Measurements from ENCODE around the gene ARHGDIA. TPM values are rescaled to one million over a fixed set of nuclear protein-coding genes. Genes with fewer than 3 reads are reported as not detected.
A peak's percentile ranks its signal among the peaks of the same experiment; 100 is the strongest.
"Not testable (repeated sequence)": the region's sequence is repeated elsewhere in the genome, so short reads cannot be mapped to it uniquely, and the experiment has no call there.

The ARHGDIA gene
- polyA plus RNA-seq (16.1 and 26.9 TPM in 2 replicates), polyA minus RNA-seq (27.8 and 42.6 TPM in 2 replicates)

GRCh38 chr17:81870981-81871386 lies at the start of gene ARHGDIA:
Gene ARHGDIA (minus strand): TSS chr17:81871337. CDS start chr17:81869930, 1,407 bp downstream.
- peak within 1 kb of the TSS; percentile 97 for H3K4me3 ChIP-seq (ENCODE audit: low read length)
- peak within 1 kb of the TSS; percentile 94 for H3K27ac ChIP-seq (ENCODE audit: low read length)
- peak within 1 kb of the TSS; percentile 83 for H2AFZ ChIP-seq (ENCODE audit: low read depth, low read length)
- H3F3A ChIP-seq (ENCODE audit: insufficient read depth, low read length, poor library complexity, severe bottlenecking), result no peaks in the 10 kb centered on the region
- peak within 1 kb of the TSS; percentile 96 for H3K9ac ChIP-seq (ENCODE audit: low read length)
- H3K4me2 ChIP-seq (ENCODE audit: low read length), result peak within 1 kb of the TSS; percentile 97
- no peaks in the 10 kb centered on the region for H3K9me2 ChIP-seq (ENCODE audit: insufficient read depth, low read length)
- H3K27me3 ChIP-seq (ENCODE audit: insufficient read depth, low read depth, low read length), result no peaks in the 10 kb centered on the region
- H3K79me2 ChIP-seq (replicated peaks; ENCODE audit: insufficient read depth, low read length), result peaks cover 13% of the 10 kb centered on the region
- H4K20me1 ChIP-seq (ENCODE audit: insufficient read depth), result no peaks in the 10 kb centered on the region
- no peaks in the 10 kb centered on the region for H3K36me3 ChIP-seq (ENCODE audit: insufficient read depth, low read length)
- no peaks in the 10 kb centered on the region for H3K9me3 ChIP-seq (ENCODE audit: low read length)
- TF ChIP-seq CTCF (IDR thresholded peaks at IDR 0.05; ENCODE audit: poor library complexity, severe bottlenecking) (no peak), EP300 (conservative IDR thresholded peaks at IDR 0.05; ENCODE audit: poor library complexity, severe bottlenecking) (no peak), REST (IDR thresholded peaks at IDR 0.05; ENCODE audit: borderline replicate concordance) (no peak), POLR2AphosphoS5 (IDR thresholded peaks at IDR 0.05) (no peak), RAD21 (conservative IDR thresholded peaks at IDR 0.05) (no peak), EZH2 (IDR thresholded peaks at IDR 0.05; ENCODE audit: borderline replicate concordance, insufficient read depth, low read length, poor library complexity, severe bottlenecking) (no peak), TAF1 (IDR thresholded peaks at IDR 0.05; ENCODE audit: low read depth) (no peak), SMC3 (conservative IDR thresholded peaks at IDR 0.05; ENCODE audit: poor library complexity) (no peak)

GRCh38 chr17:81918832-81919545 lies 47.9 kb upstream of the ARHGDIA start:
- Histone ChIP-seq H3K9ac (ENCODE audit: low read length) (no peak overlapping the region), H3K79me2 (replicated peaks; ENCODE audit: insufficient read depth, low read length) (peaks cover 13% of the 10 kb centered on the region), H3K9me2 (ENCODE audit: insufficient read depth, low read length) (no peaks in the 10 kb centered on the region), H3K27ac (ENCODE audit: low read length) (no peak overlapping the region), H3K27me3 (ENCODE audit: insufficient read depth, low read depth, low read length) (no peaks in the 10 kb centered on the region), H3F3A (ENCODE audit: insufficient read depth, low read length, poor library complexity, severe bottlenecking) (no peaks in the 10 kb centered on the region), H3K4me2 (ENCODE audit: low read length) (no peak overlapping the region), H3K36me3 (ENCODE audit: insufficient read depth, low read length) (no peaks in the 10 kb centered on the region), H4K20me1 (ENCODE audit: insufficient read depth) (no peaks in the 10 kb centered on the region), H3K9me3 (ENCODE audit: low read length) (no peaks in the 10 kb centered on the region), H2AFZ (ENCODE audit: low read depth, low read length) (no peak overlapping the region), H3K4me3 (ENCODE audit: low read length) (no peak overlapping the region)
- no peak for TF ChIP-seq POLR2AphosphoS5 (IDR thresholded peaks at IDR 0.05)
- TF ChIP-seq REST (IDR thresholded peaks at IDR 0.05; ENCODE audit: borderline replicate concordance), result no peak
- TF ChIP-seq SMC3 (conservative IDR thresholded peaks at IDR 0.05; ENCODE audit: poor library complexity), result no peak
- TF ChIP-seq CTCF (IDR thresholded peaks at IDR 0.05; ENCODE audit: poor library complexity, severe bottlenecking), result no peak
- no peak for TF ChIP-seq TAF1 (IDR thresholded peaks at IDR 0.05; ENCODE audit: low read depth)
- no peak for TF ChIP-seq EP300 (conservative IDR thresholded peaks at IDR 0.05; ENCODE audit: poor library complexity, severe bottlenecking)
- no peak for TF ChIP-seq MXI1 (conservative IDR thresholded peaks at IDR 0.05; ENCODE audit: poor library complexity, severe bottlenecking)
- TF ChIP-seq RAD21 (conservative IDR thresholded peaks at IDR 0.05), result no peak
- TF ChIP-seq EZH2 (IDR thresholded peaks at IDR 0.05; ENCODE audit: borderline replicate concordance, insufficient read depth, low read length, poor library complexity, severe bottlenecking), result no peak

- H3K27me3 ChIP-seq (ENCODE audit: insufficient read depth, low read depth, low read length); H3K9me2 ChIP-seq (ENCODE audit: insufficient read depth, low read length); H3K9me3 ChIP-seq (ENCODE audit: low read length); H3K4me2 ChIP-seq (ENCODE audit: low read length); H3F3A ChIP-seq (ENCODE audit: insufficient read depth, low read length, poor library complexity, severe bottlenecking); H4K20me1 ChIP-seq (ENCODE audit: insufficient read depth); H3K36me3 ChIP-seq (ENCODE audit: insufficient read depth, low read length): not testable (repeated sequence)
- Histone ChIP-seq H3K4me3 (ENCODE audit: low read length) (peak overlapping the region; percentile 79), H2AFZ (ENCODE audit: low read depth, low read length) (peak overlapping the region; percentile 14), H3K9ac (ENCODE audit: low read length) (peak overlapping the region; percentile 68), H3K27ac (ENCODE audit: low read length) (peak overlapping the region; percentile 58), H3K79me2 (replicated peaks; ENCODE audit: insufficient read depth, low read length) (peaks cover 13% of the 10 kb centered on the region)
Observed at GRCh38 chr17:81918333-81918669, 47.2 kb upstream of the ARHGDIA start.
